Muscle layer of colon (tissue), 2 donors: Measurements from ENCODE around the gene C1orf21.

Experiments used
- H3K27ac ChIP-seq: one replicate; pipeline ENCODE4 v1.7.0; 2013; ENCODE audit warnings: low read depth, mild to moderate bottlenecking, low read length, moderate library complexity
- H3K27me3 ChIP-seq, 2 donors: one replicate each; pipeline ENCODE4 v1.7.0; 2013; ENCODE audit warnings: low read length in 2 of 2, mild to moderate bottlenecking in 2 of 2; ENCODE audit not compliant: insufficient read depth in 2 of 2, control insufficient read depth in 1 of 2
- H3K36me3 ChIP-seq: one replicate; pipeline ENCODE4 v1.7.0; 2013; ENCODE audit warnings: mild to moderate bottlenecking, low read length; ENCODE audit not compliant: insufficient read depth
- H3K4me1 ChIP-seq: one replicate; pipeline ENCODE4 v1.7.0; 2013; ENCODE audit warnings: mild to moderate bottlenecking, low read length; ENCODE audit not compliant: insufficient read depth
- H3K4me3 ChIP-seq, 2 donors: one replicate each; pipeline ENCODE4 v1.7.0; 2013; ENCODE audit warnings: low read length in 2 of 2, low read depth in 1 of 2, mild to moderate bottlenecking in 1 of 2, moderate library complexity in 1 of 2
- H3K9ac ChIP-seq: one replicate; pipeline ENCODE4 v1.7.0; 2013; ENCODE audit warnings: low read length
- H3K9me3 ChIP-seq: one replicate; pipeline ENCODE4 v1.7.0; 2013; ENCODE audit warnings: mild to moderate bottlenecking, low read length
- donor health status: abdominal sarcoma.
- donor health status: Adenocarcinoma of cecum.

Gene C1orf21

DNA sequence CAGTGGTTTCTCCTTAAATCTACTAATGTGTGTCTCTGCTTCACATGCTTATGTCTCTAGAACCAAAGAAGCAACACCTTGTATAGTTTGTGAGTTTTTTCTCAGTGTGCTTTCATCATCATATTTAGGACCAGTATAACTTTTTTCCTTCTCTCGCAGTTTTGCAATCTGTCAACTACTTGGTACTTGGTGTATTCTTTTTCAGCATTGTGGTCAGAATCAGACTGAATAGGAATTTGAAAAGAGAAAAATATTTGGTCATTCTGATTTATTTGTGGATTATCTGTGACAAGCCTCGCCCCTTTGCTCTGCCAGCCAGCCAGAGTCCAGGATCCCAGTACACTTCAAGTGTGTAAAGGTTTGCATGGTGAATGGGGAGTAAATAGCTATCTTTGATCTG, 122.3 kb downstream of the C1orf21 start:
- H3K4me1 ChIP-seq = peaks cover 17% of the 10 kb centered on the region
- H3K27ac ChIP-seq = no peak overlapping the region

GRCh38 chr1:184510110-184510509, 123.3 kb downstream of the C1orf21 start:
- H3K27me3 ChIP-seq = no peaks in the 10 kb centered on the region
- H3K36me3 ChIP-seq = no peaks in the 10 kb centered on the region
- no peaks in the 10 kb centered on the region for H3K9me3 ChIP-seq
- H3K4me1 ChIP-seq = peaks cover 16% of the 10 kb centered on the region
- no peak overlapping the region for H3K4me3 ChIP-seq
- no peak overlapping the region for H3K27ac ChIP-seq
- H3K9ac ChIP-seq = no peak overlapping the region

More for the DNA sequence above, 122.3 kb downstream of the C1orf21 start:
- Histone ChIP-seq H3K27me3 (no peaks in the 10 kb centered on the region), H3K9me3 (no peaks in the 10 kb centered on the region), H3K36me3 (no peaks in the 10 kb centered on the region), H3K4me3 (no peak overlapping the region), H3K9ac (no peak overlapping the region)

DNA sequence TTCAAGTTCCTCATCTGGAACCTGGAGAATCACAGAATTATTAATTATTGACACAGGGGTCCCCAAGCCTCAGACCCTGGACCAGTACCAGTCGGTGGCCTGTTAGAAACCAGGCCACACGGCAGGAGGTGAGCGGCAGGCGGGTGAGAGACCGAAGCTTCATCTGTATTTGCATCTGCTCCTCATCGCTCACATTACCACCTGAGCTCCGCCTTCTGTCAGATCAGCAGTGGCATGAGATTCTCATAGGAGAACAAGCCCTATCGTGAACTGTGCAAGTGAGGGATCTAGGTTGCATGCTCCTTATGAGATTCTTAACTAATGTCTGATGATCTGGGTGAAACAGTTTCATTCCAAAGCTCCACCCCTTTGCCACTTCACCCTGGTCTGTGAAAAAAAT, 125.9 kb downstream of the C1orf21 start:
- Histone ChIP-seq H3K27ac (no peak overlapping the region), H3K4me3 (no peak overlapping the region), H3K9ac (no peak overlapping the region), H3K36me3 (no peaks in the 10 kb centered on the region), H3K4me1 (peaks cover 11% of the 10 kb centered on the region), H3K9me3 (no peaks in the 10 kb centered on the region), H3K27me3 (no peaks in the 10 kb centered on the region)

- H3K27ac ChIP-seq = no peak overlapping the region
Observed at GRCh38 chr1:184513421-184513820, 126.6 kb downstream of the C1orf21 start.

DNA sequence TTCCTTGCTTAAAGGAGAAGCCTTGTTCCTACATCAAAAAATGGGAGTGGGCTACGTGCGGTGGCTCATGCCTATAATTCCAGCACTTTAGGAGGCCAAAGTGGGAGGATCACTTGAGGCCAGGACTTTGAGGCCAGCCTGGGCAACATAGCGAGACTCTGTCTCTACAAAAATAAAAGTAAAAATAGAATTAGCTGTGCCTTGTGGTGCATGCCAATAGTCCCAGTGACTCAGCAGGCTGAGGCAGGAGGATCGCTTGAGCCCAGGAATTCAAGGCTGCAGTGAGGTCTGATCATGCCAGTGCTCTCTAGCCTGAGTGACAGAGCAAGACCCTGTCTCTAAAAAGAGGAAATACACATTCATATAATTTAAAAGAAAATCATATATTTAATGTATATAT, 127.1 kb downstream of the C1orf21 start:
- Histone ChIP-seq H3K27ac (no peak overlapping the region), H3K9ac (no peak overlapping the region)

More at GRCh38 chr1:184513421-184513820, 126.6 kb downstream of the C1orf21 start:
- Histone ChIP-seq H3K36me3 (no peaks in the 10 kb centered on the region), H3K9ac (no peak overlapping the region), H3K9me3 (no peaks in the 10 kb centered on the region), H3K27me3 (no peaks in the 10 kb centered on the region), H3K4me3 (no peak overlapping the region), H3K4me1 (peaks cover 6% of the 10 kb centered on the region)

DNA sequence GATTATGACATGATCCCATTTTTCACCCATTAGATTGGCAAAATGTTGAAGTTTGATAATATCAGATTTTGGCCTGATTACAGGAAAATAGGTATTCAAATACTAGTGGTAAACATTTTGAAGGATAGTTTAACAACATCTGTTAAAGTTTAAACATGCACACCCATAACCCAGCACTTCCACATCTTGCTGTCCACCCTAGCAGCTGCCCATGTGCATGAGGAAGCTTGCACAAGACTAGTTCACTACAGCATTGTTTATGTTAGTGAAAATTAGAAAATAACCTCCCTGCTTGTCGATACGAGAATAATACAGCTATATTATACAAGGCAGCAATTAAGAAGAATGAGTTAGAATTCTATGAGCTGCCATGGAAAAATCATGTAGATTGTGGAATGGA, 127.6 kb downstream of the C1orf21 start:
- Histone ChIP-seq H3K4me1 (peaks cover 11% of the 10 kb centered on the region), H3K9ac (no peak overlapping the region), H3K36me3 (no peaks in the 10 kb centered on the region), H3K27me3 (no peaks in the 10 kb centered on the region), H3K27ac (no peak overlapping the region), H3K9me3 (no peaks in the 10 kb centered on the region), H3K4me3 (no peak overlapping the region)

More for the DNA sequence above, 127.1 kb downstream of the C1orf21 start:
- no peaks in the 10 kb centered on the region for H3K9me3 ChIP-seq
- H3K4me1 ChIP-seq = peaks cover 8% of the 10 kb centered on the region
- H3K4me3 ChIP-seq = no peak overlapping the region
- no peaks in the 10 kb centered on the region for H3K27me3 ChIP-seq
- H3K36me3 ChIP-seq = no peaks in the 10 kb centered on the region

GRCh38 chr1:184517130-184517529, 130.3 kb downstream of the C1orf21 start:
- Histone ChIP-seq H3K27me3 (no peaks in the 10 kb centered on the region), H3K4me3 (no peak overlapping the region), H3K4me1 (peaks cover 11% of the 10 kb centered on the region), H3K27ac (no peak overlapping the region), H3K9ac (no peak overlapping the region), H3K9me3 (no peaks in the 10 kb centered on the region), H3K36me3 (no peaks in the 10 kb centered on the region)

GRCh38 chr1:184518736-184519357, 132.0 kb downstream of the C1orf21 start:
- Histone ChIP-seq H3K27ac (no peak overlapping the region), H3K4me1 (peaks cover 11% of the 10 kb centered on the region), H3K27me3 (no peaks in the 10 kb centered on the region), H3K9me3 (no peaks in the 10 kb centered on the region), H3K36me3 (no peaks in the 10 kb centered on the region), H3K9ac (no peak overlapping the region), H3K4me3 (no peak overlapping the region)

DNA sequence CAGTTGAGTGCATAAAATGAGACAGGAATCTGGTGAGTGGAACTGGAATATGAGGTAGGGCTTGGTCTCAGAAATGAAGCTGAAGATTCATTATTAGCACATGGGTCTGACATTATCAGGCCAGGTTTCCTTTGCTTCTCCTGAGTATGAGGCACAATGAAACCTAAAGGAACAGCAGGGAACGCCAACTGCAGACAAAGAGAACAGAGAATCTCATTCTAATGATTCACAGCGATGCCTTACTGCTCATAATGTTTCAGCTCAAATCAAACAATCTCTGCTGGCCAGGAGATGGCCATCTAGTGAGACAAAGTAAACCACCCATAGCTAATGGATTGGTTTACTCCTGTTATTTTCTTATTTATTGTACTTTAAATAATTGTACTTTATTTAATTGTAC, 133.5 kb downstream of the C1orf21 start:
- Histone ChIP-seq H3K9me3 (no peaks in the 10 kb centered on the region), H3K27me3 (no peaks in the 10 kb centered on the region), H3K4me3 (no peak overlapping the region), H3K9ac (no peak overlapping the region), H3K36me3 (no peaks in the 10 kb centered on the region), H3K4me1 (peaks cover 11% of the 10 kb centered on the region), H3K27ac (no peak overlapping the region)

DNA sequence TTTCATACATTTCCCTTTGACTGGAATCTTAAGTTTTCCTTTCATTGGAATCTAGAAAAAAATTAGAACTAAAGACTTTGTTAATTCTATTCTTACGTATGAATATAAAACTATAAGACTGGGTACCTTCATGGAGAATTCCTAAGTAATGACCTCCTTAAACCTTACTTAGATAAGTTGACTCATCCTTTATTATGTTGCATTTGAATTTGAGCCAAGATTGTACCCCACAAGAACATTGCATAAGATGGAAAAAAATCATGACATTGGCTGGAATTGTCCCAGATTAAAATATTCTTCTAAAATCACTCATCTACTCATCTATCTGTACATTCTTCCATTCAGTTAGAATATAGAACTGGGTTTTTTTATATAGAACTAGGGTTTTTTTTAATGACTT, 137.4 kb downstream of the C1orf21 start:
- H3K36me3 ChIP-seq = no peaks in the 10 kb centered on the region
- no peaks in the 10 kb centered on the region for H3K27me3 ChIP-seq
- no peaks in the 10 kb centered on the region for H3K9me3 ChIP-seq
- no peak overlapping the region for H3K9ac ChIP-seq
- peaks cover under 1% of the 10 kb centered on the region for H3K4me1 ChIP-seq
- H3K4me3 ChIP-seq = no peak overlapping the region
- H3K27ac ChIP-seq = no peak overlapping the region

- no peaks in the 10 kb centered on the region for H3K9me3 ChIP-seq
- no peaks in the 10 kb centered on the region for H3K27me3 ChIP-seq
- H3K4me3 ChIP-seq = no peak overlapping the region
- no peak overlapping the region for H3K27ac ChIP-seq
- no peak overlapping the region for H3K9ac ChIP-seq
- H3K4me1 ChIP-seq = no peaks in the 10 kb centered on the region
- H3K36me3 ChIP-seq = no peaks in the 10 kb centered on the region
Observed at GRCh38 chr1:184527402-184527801, 140.6 kb downstream of the C1orf21 start.

DNA sequence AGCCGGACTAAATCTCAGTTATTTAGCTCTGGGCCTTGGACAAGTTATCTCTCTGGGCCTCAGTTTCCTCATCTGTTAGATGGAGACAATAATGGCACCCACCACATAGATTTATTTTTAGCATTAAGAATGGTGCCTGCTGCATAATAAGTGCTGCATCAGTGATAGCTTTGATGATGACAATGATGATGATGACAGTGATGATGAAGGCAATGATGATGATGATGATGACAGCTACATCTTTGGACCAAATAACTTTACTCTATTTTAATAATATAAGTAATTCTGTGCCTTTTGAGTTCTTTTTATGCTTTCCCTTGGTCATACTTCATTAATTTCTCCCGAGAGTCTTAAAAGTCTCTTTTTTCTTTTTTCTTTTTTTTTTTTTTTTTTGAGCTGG, 143.4 kb downstream of the C1orf21 start:
- no peaks in the 10 kb centered on the region for H3K36me3 ChIP-seq
- no peak overlapping the region for H3K4me3 ChIP-seq
- no peaks in the 10 kb centered on the region for H3K27me3 ChIP-seq
- H3K9me3 ChIP-seq = no peaks in the 10 kb centered on the region
- H3K9ac ChIP-seq = no peak overlapping the region
- H3K27ac ChIP-seq = no peak overlapping the region
- peaks cover 4% of the 10 kb centered on the region for H3K4me1 ChIP-seq
